ENCODE measurements around the gene PLA2G1B. TPM values are rescaled to one million over a fixed set of nuclear protein-coding genes. Genes with fewer than 3 reads are reported as not detected.

The PLA2G1B gene
- total and polyA plus RNA-seq, 2 of the 13 experiments (the other 11 are each of a cell fraction or from before 2014, with no cell fraction given): 0.33 to 1.4 TPM

- TF ChIP-seq SIN3B (IDR thresholded peaks at IDR 0.05; ENCODE audit: low read length) (no peak), ZNF234 (CRISPR knock-in tag; conservative IDR thresholded peaks at IDR 0.05) (no peak), ZBTB33 (CRISPR knock-in tag; IDR thresholded peaks at IDR 0.05) (no peak), KAT8 (CRISPR knock-in tag; IDR thresholded peaks at IDR 0.05) (no peak)
These were observed 24.5 kb upstream of the PLA2G1B start (continued) for GRCh38 chr12:120352117-120352516.

DNA sequence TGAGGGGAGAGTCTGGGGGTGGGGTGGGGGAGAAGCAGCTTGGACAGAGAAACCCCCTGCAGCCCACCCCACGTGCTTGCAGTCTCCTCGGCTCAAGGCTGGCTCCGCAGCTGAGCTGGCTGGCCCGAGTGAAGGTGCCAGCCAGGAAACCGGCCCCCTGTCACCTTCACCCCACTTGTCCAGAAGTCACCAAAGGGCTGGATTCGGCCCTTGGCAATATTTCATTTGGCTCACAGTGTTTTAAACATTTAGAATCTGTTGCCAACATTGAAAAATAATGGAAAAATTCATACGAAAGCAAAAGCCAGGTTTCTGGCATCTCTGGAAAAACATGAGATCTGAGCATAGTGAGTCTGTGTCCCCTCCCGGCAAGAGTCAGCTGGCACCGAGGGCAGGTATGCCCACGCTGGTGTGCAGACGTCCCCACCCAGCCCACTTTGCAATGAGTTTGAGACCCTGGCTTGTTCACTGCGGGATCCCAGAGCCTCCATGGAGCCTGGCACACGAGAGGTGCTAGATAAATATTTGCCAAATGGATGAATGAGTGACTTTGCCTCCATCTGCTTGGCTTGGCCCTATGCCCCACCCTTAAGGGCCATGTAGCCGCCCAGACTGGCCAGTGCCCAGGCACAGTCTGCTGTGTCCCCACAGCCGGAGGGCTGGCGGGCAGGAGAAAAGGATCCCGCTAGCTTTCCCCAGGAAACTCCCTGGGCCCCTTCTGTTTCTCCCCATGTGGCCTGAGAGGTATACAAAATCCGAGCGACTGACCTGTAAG, 23.2 kb upstream of the PLA2G1B start:
- Histone ChIP-seq H3K4me3 (replicated peaks in 1 of 3; ENCODE audit: insufficient read depth in 1 of 3, low read depth in 2 of 3, low read length in 3 of 3) (no peak overlapping the region), H3K27ac (ENCODE audit: extremely low read length, insufficient read depth, low read length) (no peak overlapping the region), H3K4me2 (ENCODE audit: low read depth, low read length) (no peak overlapping the region), H3K4me1 (ENCODE audit: insufficient read depth, low read length) (no peaks in the 10 kb centered on the region), H4K20me1 (ENCODE audit: insufficient read depth, low read length) (no peaks in the 10 kb centered on the region), H3K9ac (ENCODE audit: insufficient read depth, low read depth, low read length) (no peak overlapping the region), H2AFZ (ENCODE audit: low read length) (no peak overlapping the region), H3K27me3 (ENCODE audit: control insufficient read depth in 1 of 2, insufficient read depth in 2 of 2, low read length in 2 of 2) (no peaks in the 10 kb centered on the region), H3K9me3 (ENCODE audit: low read length) (no peaks in the 10 kb centered on the region), H3K79me2 (ENCODE audit: insufficient read depth, low read length) (no peaks in the 10 kb centered on the region), H3K36me3 (replicated peaks in 1 of 2; ENCODE audit: control insufficient read depth in 1 of 2, insufficient read depth in 2 of 2, low read length in 2 of 2) (no peaks in the 10 kb centered on the region)
- ChIA-PET POLR2A (no interaction called here), CTCF (ENCODE audit: low intra/inter-chr PET ratio, low total read pairs) (no interaction called here)
- ATAC-seq: no peak; the same call in 2 of the 3 replicates
- FAIRE-seq: no peak
- DNase-seq (ENCODE audit: low spot score): no peak
- 64% methylated on average over 16 of the region's 19 CpGs for WGBS (ENCODE audit: low lambda C conversion rate)
- no TSS peak for BruUV-seq (replicated peaks)
- intact Hi-C loops (cut with micrococcal nuclease; ENCODE audit: unreplicated experiment) (no loop called here), in situ Hi-C loops (cut with HindIII; ENCODE audit: extremely low pct_ligation_motif_present, low pct_unique_long_range_greater_than_20kb) (no loop called here)
- TF ChIP-seq, protein P1, sequence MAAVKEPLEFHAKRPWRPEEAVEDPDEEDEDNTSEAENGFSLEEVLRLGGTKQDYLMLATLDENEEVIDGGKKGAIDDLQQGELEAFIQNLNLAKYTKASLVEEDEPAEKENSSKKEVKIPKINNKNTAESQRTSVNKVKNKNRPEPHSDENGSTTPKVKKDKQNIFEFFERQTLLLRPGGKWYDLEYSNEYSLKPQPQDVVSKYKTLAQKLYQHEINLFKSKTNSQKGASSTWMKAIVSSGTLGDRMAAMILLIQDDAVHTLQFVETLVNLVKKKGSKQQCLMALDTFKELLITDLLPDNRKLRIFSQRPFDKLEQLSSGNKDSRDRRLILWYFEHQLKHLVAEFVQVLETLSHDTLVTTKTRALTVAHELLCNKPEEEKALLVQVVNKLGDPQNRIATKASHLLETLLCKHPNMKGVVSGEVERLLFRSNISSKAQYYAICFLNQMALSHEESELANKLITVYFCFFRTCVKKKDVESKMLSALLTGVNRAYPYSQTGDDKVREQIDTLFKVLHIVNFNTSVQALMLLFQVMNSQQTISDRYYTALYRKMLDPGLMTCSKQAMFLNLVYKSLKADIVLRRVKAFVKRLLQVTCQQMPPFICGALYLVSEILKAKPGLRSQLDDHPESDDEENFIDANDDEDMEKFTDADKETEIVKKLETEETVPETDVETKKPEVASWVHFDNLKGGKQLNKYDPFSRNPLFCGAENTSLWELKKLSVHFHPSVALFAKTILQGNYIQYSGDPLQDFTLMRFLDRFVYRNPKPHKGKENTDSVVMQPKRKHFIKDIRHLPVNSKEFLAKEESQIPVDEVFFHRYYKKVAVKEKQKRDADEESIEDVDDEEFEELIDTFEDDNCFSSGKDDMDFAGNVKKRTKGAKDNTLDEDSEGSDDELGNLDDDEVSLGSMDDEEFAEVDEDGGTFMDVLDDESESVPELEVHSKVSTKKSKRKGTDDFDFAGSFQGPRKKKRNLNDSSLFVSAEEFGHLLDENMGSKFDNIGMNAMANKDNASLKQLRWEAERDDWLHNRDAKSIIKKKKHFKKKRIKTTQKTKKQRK (IDR thresholded peaks at IDR 0.05; ENCODE audit: low read length): no peak
- TF ChIP-seq ZNF773 (CRISPR knock-in tag; IDR thresholded peaks at IDR 0.05; ENCODE audit: borderline replicate concordance) (no peak), ZNF543 (CRISPR knock-in tag; IDR thresholded peaks at IDR 0.05) (no peak), AKAP8 (CRISPR knock-in tag; IDR thresholded peaks at IDR 0.05) (no peak), IRF1 (CRISPR knock-in tag; IDR thresholded peaks at IDR 0.05; ENCODE audit: low read depth) (no peak), STAT6 (CRISPR knock-in tag; IDR thresholded peaks at IDR 0.05; ENCODE audit: borderline replicate concordance) (no peak), ADNP (CRISPR knock-in tag; IDR thresholded peaks at IDR 0.05) (no peak), ZSCAN21 (CRISPR knock-in tag; IDR thresholded peaks at IDR 0.05; ENCODE audit: borderline replicate concordance) (no peak), ZNF781 (CRISPR knock-in tag; IDR thresholded peaks at IDR 0.05; ENCODE audit: borderline replicate concordance, not compliant biosample characterization) (no peak), GABPB1 (CRISPR knock-in tag; IDR thresholded peaks at IDR 0.05) (no peak)
